ENCODE data around the gene CNOT3.
"Not testable (repeated sequence)": the region's sequence is repeated elsewhere in the genome, so short reads cannot be mapped to it uniquely, and the experiment has no call there.

GRCh38 chr19:54181894-54182293 is 44.3 kb downstream of the CNOT3 start:
- TF ChIP-seq POLR2A (conservative IDR thresholded peaks at IDR 0.05); CTCF (IDR thresholded peaks at IDR 0.05 in 2 of 3, conservative IDR thresholded peaks at IDR 0.05 in 1 of 3; ENCODE audit: insufficient read depth in 2 of 3, low read depth in 1 of 3, low read length in 3 of 3); EGR1 (conservative IDR thresholded peaks at IDR 0.05); CHD4 (IDR thresholded peaks at IDR 0.05; ENCODE audit: insufficient read depth, insufficient replicate concordance, low read depth, low read length, poor library complexity, severe bottlenecking); JUND (IDR thresholded peaks at IDR 0.05; ENCODE audit: borderline replicate concordance, low read depth, low read length); JUND (tag; IDR thresholded peaks at IDR 0.05; ENCODE audit: borderline replicate concordance, low read depth, low read length); DNMT1 (IDR thresholded peaks at IDR 0.05); ZNF609 (CRISPR knock-in tag; IDR thresholded peaks at IDR 0.05; ENCODE audit: borderline replicate concordance); REST (IDR thresholded peaks at IDR 0.05; ENCODE audit: borderline replicate concordance); REST (CRISPR knock-in tag; IDR thresholded peaks at IDR 0.05; ENCODE audit: low read depth); ZNF184 (CRISPR knock-in tag; IDR thresholded peaks at IDR 0.05); FOSL1 (tag; conservative IDR thresholded peaks at IDR 0.05); TAF1 (IDR thresholded peaks at IDR 0.05; ENCODE audit: control insufficient read depth, extremely low read depth, insufficient read depth, low read length, severe bottlenecking): not testable (repeated sequence)

Data from K562 (cell line).